Mesothelial cell of epicardium (in vitro differentiated cells): Measurements from ENCODE around the gene IL6. TPM values are rescaled to one million over a fixed set of nuclear protein-coding genes. Genes with fewer than 3 reads are reported as not detected.

ENCODE experiments used
- DNase-seq, 2 experiments: peaks; one replicate each; pipeline ENCODE4 v3.0.0; 2021; ENCODE audit warnings: low spot score in 2 of 2; ENCODE audit not compliant: unreplicated experiment in 2 of 2
- H3K27ac Mint-ChIP-seq: 2 replicates; pipeline ENCODE4 v1.8.0; 2021; ENCODE audit warnings: mixed read lengths
- H3K27me3 Mint-ChIP-seq: 2 replicates; pipeline ENCODE4 v1.8.0; 2021; ENCODE audit warnings: low read depth, mixed read lengths
- H3K36me3 Mint-ChIP-seq: 2 replicates; pipeline ENCODE4 v1.8.0; 2021; ENCODE audit warnings: mixed read lengths
- H3K4me1 Mint-ChIP-seq: 2 replicates; pipeline ENCODE4 v1.8.0; 2021; ENCODE audit warnings: mixed read lengths
- H3K4me3 Mint-ChIP-seq: 2 replicates; pipeline ENCODE4 v1.8.0; 2021; ENCODE audit warnings: mild to moderate bottlenecking, moderate library complexity, mixed read lengths
- H3K9me3 Mint-ChIP-seq: 2 replicates; pipeline ENCODE4 v1.8.0; 2021; ENCODE audit warnings: mixed read lengths
- CTCF ChIP-seq: fragments of 200-600 bp; sonication (generic); IDR thresholded peaks from one replicate; pipeline ENCODE4 v1.5.0; 2021; ENCODE audit warnings: antibody characterized with exemption; ENCODE audit not compliant: unreplicated experiment
- total RNA-seq: library from RNA; stranded (reverse); gene quantifications from 3 replicates; pipeline ENCODE4 v1.2.1, GENCODE V29; 2021

IL6 gene
- total RNA-seq, 1 donor from 2014 or later, result 1.4 TPM

- Mint-ChIP-seq H3K4me3 (no peak overlapping the region), H3K27me3 (no peaks in the 10 kb centered on the region), H3K9me3 (no peaks in the 10 kb centered on the region)
These were observed 17.1 kb upstream of the IL6 start for GRCh38 chr7:22709857-22710256.

GRCh38 chr7:22712999-22713398 lies 14.0 kb upstream of the IL6 start:
- Mint-ChIP-seq H3K36me3 (no peaks in the 10 kb centered on the region), H3K27me3 (no peaks in the 10 kb centered on the region), H3K9me3 (no peaks in the 10 kb centered on the region), H3K27ac (no peak overlapping the region), H3K4me3 (no peak overlapping the region), H3K4me1 (peaks cover 4% of the 10 kb centered on the region)
- TF ChIP-seq CTCF, result no peak
- DNase-seq, result no peak

More at GRCh38 chr7:22709857-22710256, 17.1 kb upstream of the IL6 start:
- no peak overlapping the region for H3K27ac Mint-ChIP-seq
- H3K4me1 Mint-ChIP-seq, result no peaks in the 10 kb centered on the region
- TF ChIP-seq CTCF, result no peak
- H3K36me3 Mint-ChIP-seq, result no peaks in the 10 kb centered on the region
- DNase-seq, result no peak

GRCh38 chr7:22713463-22713862 lies 13.5 kb upstream of the IL6 start:
- TF ChIP-seq CTCF, result no peak
- Mint-ChIP-seq H3K36me3 (no peaks in the 10 kb centered on the region), H3K4me3 (no peak overlapping the region)

GRCh38 chr7:22715969-22716368 lies 11.0 kb upstream of the IL6 start:
- H3K9me3 Mint-ChIP-seq, result no peaks in the 10 kb centered on the region
- no peaks in the 10 kb centered on the region for H3K27me3 Mint-ChIP-seq
- DNase-seq, result no peak
- H3K4me1 Mint-ChIP-seq, result peaks cover 16% of the 10 kb centered on the region
- no peak overlapping the region for H3K4me3 Mint-ChIP-seq
- no peaks in the 10 kb centered on the region for H3K36me3 Mint-ChIP-seq
- no peak for TF ChIP-seq CTCF
- no peak overlapping the region for H3K27ac Mint-ChIP-seq

More at GRCh38 chr7:22713463-22713862, 13.5 kb upstream of the IL6 start:
- Mint-ChIP-seq H3K27me3 (no peaks in the 10 kb centered on the region), H3K9me3 (no peaks in the 10 kb centered on the region), H3K4me1 (peaks cover 9% of the 10 kb centered on the region), H3K27ac (no peak overlapping the region)
- DNase-seq, result no peak

GRCh38 chr7:22717760-22718159 lies 9.2 kb upstream of the IL6 start:
- no peaks in the 10 kb centered on the region for H3K36me3 Mint-ChIP-seq
- TF ChIP-seq CTCF, result no peak
- no peaks in the 10 kb centered on the region for H3K9me3 Mint-ChIP-seq
- H3K27me3 Mint-ChIP-seq, result no peaks in the 10 kb centered on the region
- no peak overlapping the region for H3K4me3 Mint-ChIP-seq
- H3K27ac Mint-ChIP-seq, result no peak overlapping the region
- DNase-seq, result no peak
- H3K4me1 Mint-ChIP-seq, result peaks cover 16% of the 10 kb centered on the region

GRCh38 chr7:22718200-22718711 lies 8.7 kb upstream of the IL6 start:
- Mint-ChIP-seq H3K27me3 (no peaks in the 10 kb centered on the region), H3K4me1 (peaks cover 16% of the 10 kb centered on the region), H3K4me3 (no peak overlapping the region), H3K36me3 (no peaks in the 10 kb centered on the region), H3K9me3 (no peaks in the 10 kb centered on the region), H3K27ac (no peak overlapping the region)
- DNase-seq, result no peak
- no peak for TF ChIP-seq CTCF
